HG03280 (cell line): Measurements from ENCODE around the gene ZNF124.

ENCODE experiments used
- ATAC-seq: cut with Tn5 transposase; IDR thresholded peaks from one replicate; pipeline ENCODE4 v1.9.1; 2021; ENCODE audit warnings: mild to moderate bottlenecking, moderate library complexity; ENCODE audit not compliant: unreplicated experiment

The ZNF124 gene

GRCh38 chr1:247113733-247114271, 58.0 kb downstream of the ZNF124 start:
- no peak for ATAC-seq

- ATAC-seq: no peak
These were observed 58.7 kb downstream of the ZNF124 start for GRCh38 chr1:247113094-247113497.

GRCh38 chr1:247112479-247112781, 59.4 kb downstream of the ZNF124 start:
- no peak for ATAC-seq

- no peak for ATAC-seq
These were observed 59.9 kb downstream of the ZNF124 start for GRCh38 chr1:247111700-247112478.

- no peak for ATAC-seq
These were observed 60.5 kb downstream of the ZNF124 start for GRCh38 chr1:247111259-247111699.

- no peak for ATAC-seq
These were observed 61.1 kb downstream of the ZNF124 start for GRCh38 chr1:247110627-247111258.

- ATAC-seq: no peak
These were observed 64.1 kb downstream of the ZNF124 start for GRCh38 chr1:247107694-247108093.

- ATAC-seq: no peak
These were observed 65.9 kb downstream of the ZNF124 start for GRCh38 chr1:247105966-247106365.
